Measurements from ENCODE around the gene SMPDL3B. TPM values are rescaled to one million over a fixed set of nuclear protein-coding genes. Genes with fewer than 3 reads are reported as not detected.
"Not testable (repeated sequence)": the region's sequence is repeated elsewhere in the genome, so short reads cannot be mapped to it uniquely, and the experiment has no call there.

Gene SMPDL3B
- total RNA-seq, 2 experiments from 2014 or later, result 0.36 to 0.46 TPM

DNA sequence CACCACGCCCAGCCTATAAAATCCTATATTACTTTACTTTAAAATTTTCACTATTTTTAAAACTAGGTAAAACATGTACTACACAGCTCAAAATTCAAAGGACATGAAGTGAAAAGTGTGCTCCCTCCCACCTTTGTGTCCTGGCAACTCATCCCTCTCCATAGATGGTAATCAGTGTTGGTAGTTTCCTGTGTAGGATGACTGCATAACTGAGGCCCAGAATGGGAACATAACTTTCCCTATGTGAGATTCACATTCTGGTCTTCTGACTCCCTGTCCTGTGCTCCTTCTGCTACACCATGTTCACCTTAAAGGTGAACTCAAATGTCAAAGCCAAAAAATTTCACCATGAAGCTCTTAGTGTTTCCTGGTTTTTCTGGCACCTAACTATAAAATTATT is 64.3 kb downstream of the SMPDL3B start:
- ChIA-PET CTCF (interaction anchor here (1.3 kb wide), 1 partner anchor 19 kb away, joined by 3 read pairs; no protein-coding TSS in a partner anchor), POLR2A (no interaction called here)
- no peak overlapping the region for H3K27ac Mint-ChIP-seq
- H3K4me3 Mint-ChIP-seq, result no peak overlapping the region
- no peaks in the 10 kb centered on the region for H3K27me3 Mint-ChIP-seq
- peaks cover 24% of the 10 kb centered on the region for H3K36me3 Mint-ChIP-seq
- peaks cover under 1% of the 10 kb centered on the region for H3K4me1 Mint-ChIP-seq (ENCODE audit: low read depth)
- DNase-seq, result no peak
- intact Hi-C loops (cut with micrococcal nuclease), result loop anchor here (10.0 kb wide), 1 partner anchor 86 kb away; the partner anchor contains the start of gene EYA3
- no peaks in the 10 kb centered on the region for H3K9me3 Mint-ChIP-seq

DNA sequence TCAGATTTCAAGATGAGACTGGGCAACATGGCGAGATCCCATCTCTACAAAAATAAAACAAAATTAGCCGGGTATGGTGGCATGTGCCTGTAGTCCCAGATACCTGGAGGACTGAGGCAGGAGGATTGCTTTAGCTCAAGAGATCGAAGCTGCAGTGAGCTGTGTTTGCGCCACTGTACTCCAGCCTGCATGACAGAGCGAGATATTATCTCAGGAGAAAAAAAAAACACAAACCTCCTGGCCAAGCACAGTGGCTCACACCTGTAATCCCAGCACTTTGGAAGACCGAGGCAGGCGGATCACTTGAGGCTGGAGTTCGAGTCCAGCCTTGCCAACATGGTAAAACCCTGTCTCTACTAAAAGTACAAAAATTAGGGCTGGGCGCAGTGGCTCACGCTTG is 67.8 kb downstream of the SMPDL3B start:
- Mint-ChIP-seq H3K9me3 (no peaks in the 10 kb centered on the region), H3K27me3 (no peaks in the 10 kb centered on the region), H3K4me3 (no peak overlapping the region), H3K36me3 (peaks cover 27% of the 10 kb centered on the region), H3K27ac (no peak overlapping the region), H3K4me1 (ENCODE audit: low read depth) (no peaks in the 10 kb centered on the region)
- DNase-seq, result no peak
- POLR2A ChIA-PET, result interaction anchor here (0.6 kb wide), 1 partner anchor 90 kb away, joined by 3 read pairs; no protein-coding TSS in a partner anchor
- intact Hi-C loops (cut with micrococcal nuclease), result no loop called here
- CTCF ChIA-PET, result interaction anchor here (0.7 to 1.4 kb wide), 3 partner anchors 9 to 89 kb away, joined by 3 to 4 read pairs (median 3); no protein-coding TSS in a partner anchor

DNA sequence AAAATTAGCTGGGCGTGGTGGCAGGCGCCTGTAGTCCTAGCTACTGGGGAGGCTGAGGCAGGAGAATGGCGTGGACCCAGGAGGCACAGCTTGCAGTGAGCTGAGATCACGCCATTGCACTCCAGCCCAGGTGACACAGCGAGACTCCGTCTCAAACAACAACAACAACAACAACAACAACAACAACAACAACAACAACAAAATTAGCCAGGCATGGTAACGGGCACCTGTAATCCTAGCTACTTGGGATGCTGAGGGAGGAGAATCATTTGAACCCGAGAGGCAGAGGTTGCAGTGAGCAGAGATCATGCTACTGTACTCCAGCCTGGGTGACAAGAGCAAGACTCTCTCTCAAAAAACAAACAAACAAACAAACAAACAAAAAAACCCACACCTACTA is 68.3 kb downstream of the SMPDL3B start:
- H3K9me3 Mint-ChIP-seq, result not testable (repeated sequence)

More for the DNA sequence above, 68.3 kb downstream of the SMPDL3B start:
- CTCF ChIA-PET, result interaction anchor here (0.7 to 1.4 kb wide), 3 partner anchors 9 to 88 kb away, joined by 3 to 4 read pairs (median 3); no protein-coding TSS in a partner anchor
- DNase-seq; H3K4me3 Mint-ChIP-seq; intact Hi-C loops (cut with micrococcal nuclease); H3K27me3 Mint-ChIP-seq; H3K27ac Mint-ChIP-seq; H3K4me1 Mint-ChIP-seq (ENCODE audit: low read depth): not testable (repeated sequence)
- H3K36me3 Mint-ChIP-seq, result peaks cover 24% of the 10 kb centered on the region
- POLR2A ChIA-PET, result interaction anchor here (0.6 kb wide), 1 partner anchor 90 kb away, joined by 3 read pairs; no protein-coding TSS in a partner anchor

Other genes with a start within 250 kb of the SMPDL3B start
- gene FAM76A, start 209.0 kb upstream of the SMPDL3B start, total RNA-seq, result 10 to 100 TPM in 1 of 2 experiments, 1 to 10 TPM in 1; 8.1 to 11.8 TPM
- 10 to 100 TPM; 31.8 to 32.0 TPM for gene STX12, start 161.8 kb upstream of the SMPDL3B start, total RNA-seq
- 10 to 100 TPM; 42.9 to 43.8 TPM for gene PPP1R8, start 104.2 kb upstream of the SMPDL3B start, total RNA-seq
- 10 to 100 TPM; 27.4 to 29.3 TPM for gene THEMIS2, start 62.5 kb upstream of the SMPDL3B start, total RNA-seq
- gene RPA2, start 20.4 kb upstream of the SMPDL3B start, total RNA-seq, result 10 to 100 TPM; 90.2 to 94.8 TPM
- gene XKR8, start 25.0 kb downstream of the SMPDL3B start, total RNA-seq, result 1 to 10 TPM; 7.1 to 8.9 TPM
- 10 to 100 TPM; 26.4 to 27.4 TPM for gene EYA3, start 153.6 kb downstream of the SMPDL3B start, total RNA-seq
- gene PTAFR, start 241.7 kb downstream of the SMPDL3B start, total RNA-seq, result under 1 TPM; 0.15 to 0.19 TPM

Measured in activated CD4-positive, alpha-beta memory T cell treated with anti-CD3 and anti-CD28 coated beads for 36 hours (primary cell).